OCI-LY3 (cell line): ENCODE results near the gene BIN2.
"Not testable (repeated sequence)": the region's sequence is repeated elsewhere in the genome, so short reads cannot be mapped to it uniquely, and the experiment has no call there.

Source experiments
- H2AFZ ChIP-seq: fragments of 200-600, 300-600 bp; shearing (Covaris generic); 2 replicates; pipeline ENCODE4 v1.6.0; 2014; ENCODE audit warnings: antibody characterized with exemption, low read depth, low read length
- H3K27ac ChIP-seq: fragments of 200-600, 300-600 bp; sonication (generic); 2 replicates; pipeline ENCODE4 v1.5.1; 2014; ENCODE audit warnings: mild to moderate bottlenecking, low read length, moderate library complexity, mixed read lengths
- H3K27me3 ChIP-seq: fragments of 200-600, 300-600 bp; sonication (generic); 2 replicates; pipeline ENCODE4 v1.6.1; 2014; ENCODE audit warnings: low read depth, low read length, mixed read lengths
- H3K36me3 ChIP-seq: fragments of 200-600, 300-600 bp; sonication (generic); replicated peaks from 2 replicates; pipeline ENCODE3; 2014; ENCODE audit warnings: low read depth, low read length, mixed read lengths
- H3K4me1 ChIP-seq: fragments of 300-600, 200-600 bp; sonication (generic); 2 replicates; pipeline ENCODE4 v1.6.1; 2014; ENCODE audit warnings: low read length, mixed read lengths
- H3K4me2 ChIP-seq: fragments of 200-600, 300-600 bp; sonication (generic); 2 replicates; pipeline ENCODE4 v1.6.1; 2014; ENCODE audit warnings: low read length, mixed read lengths
- H3K4me3 ChIP-seq: fragments of 300-600, 200-600 bp; sonication (generic); 2 replicates; pipeline ENCODE4 v1.5.1; 2014; ENCODE audit warnings: antibody characterized with exemption, mild to moderate bottlenecking, low read length, moderate library complexity
- H3K79me2 ChIP-seq: fragments of 300-600, 200-600 bp; shearing (Covaris generic); 2 replicates; pipeline ENCODE4 v1.6.1; 2014; ENCODE audit warnings: mild to moderate bottlenecking, low read length, mixed read lengths
- H3K9ac ChIP-seq: fragments of 300-600, 200-600 bp; shearing (Covaris generic); 2 replicates; pipeline ENCODE4 v1.6.0; 2014; ENCODE audit warnings: mild to moderate bottlenecking, low read length, moderate library complexity
- H3K9me3 ChIP-seq: fragments of 200-600, 300-600 bp; shearing (Covaris generic); 2 replicates; pipeline ENCODE4 v1.6.1; 2014; ENCODE audit warnings: low read length, mixed read lengths; ENCODE audit not compliant: insufficient read depth
- H4K20me1 ChIP-seq: fragments of 200-600, 300-600 bp; sonication (generic); 2 replicates; pipeline ENCODE4 v1.6.1; 2016; ENCODE audit warnings: low read length, mixed read lengths; ENCODE audit not compliant: insufficient read depth
- EZH2phosphoT487 ChIP-seq: fragments of 200-600 bp; shearing (Covaris generic); IDR thresholded peaks from 2 replicates; pipeline ENCODE4 v1.6.1; 2018; ENCODE audit warnings: antibody characterized with exemption, mixed run types, low read depth
- TF ChIP-seq, protein P1 (sequence below): fragments of 200-600, 300-600 bp; sonication (generic); IDR thresholded peaks from 2 replicates; pipeline ENCODE4 v1.5.1; 2014; ENCODE audit warnings: antibody characterized with exemption, low read length, low read depth

The BIN2 gene

DNA sequence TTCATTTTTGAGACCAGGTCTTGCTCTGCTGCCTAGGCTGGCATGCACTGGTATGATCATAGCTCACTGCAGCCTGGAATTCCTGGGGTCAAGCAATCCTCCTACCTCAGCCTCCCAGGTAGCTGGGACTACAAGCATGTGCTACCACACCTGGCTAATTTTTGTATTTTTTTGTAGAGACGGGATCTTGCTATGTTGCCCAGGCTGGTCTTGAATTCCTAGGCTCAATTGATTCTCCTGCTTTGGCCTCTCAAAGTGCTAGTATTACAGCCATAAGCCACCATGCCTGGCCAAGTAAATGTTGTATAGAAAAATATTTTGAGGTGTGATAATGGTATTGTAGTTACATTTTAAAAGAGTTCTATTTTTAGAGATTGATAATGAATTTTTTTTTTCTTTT, 12.6 kb downstream of the BIN2 start:
- peaks cover 7% of the 10 kb centered on the region for H3K4me1 ChIP-seq
- no peaks in the 10 kb centered on the region for H3K27me3 ChIP-seq
- no peaks in the 10 kb centered on the region for H3K9me3 ChIP-seq
- H2AFZ ChIP-seq = no peak overlapping the region
- no peak overlapping the region for H3K4me2 ChIP-seq
- peaks cover 9% of the 10 kb centered on the region for H3K36me3 ChIP-seq
- H3K27ac ChIP-seq = no peak overlapping the region
- TF ChIP-seq, protein P1, sequence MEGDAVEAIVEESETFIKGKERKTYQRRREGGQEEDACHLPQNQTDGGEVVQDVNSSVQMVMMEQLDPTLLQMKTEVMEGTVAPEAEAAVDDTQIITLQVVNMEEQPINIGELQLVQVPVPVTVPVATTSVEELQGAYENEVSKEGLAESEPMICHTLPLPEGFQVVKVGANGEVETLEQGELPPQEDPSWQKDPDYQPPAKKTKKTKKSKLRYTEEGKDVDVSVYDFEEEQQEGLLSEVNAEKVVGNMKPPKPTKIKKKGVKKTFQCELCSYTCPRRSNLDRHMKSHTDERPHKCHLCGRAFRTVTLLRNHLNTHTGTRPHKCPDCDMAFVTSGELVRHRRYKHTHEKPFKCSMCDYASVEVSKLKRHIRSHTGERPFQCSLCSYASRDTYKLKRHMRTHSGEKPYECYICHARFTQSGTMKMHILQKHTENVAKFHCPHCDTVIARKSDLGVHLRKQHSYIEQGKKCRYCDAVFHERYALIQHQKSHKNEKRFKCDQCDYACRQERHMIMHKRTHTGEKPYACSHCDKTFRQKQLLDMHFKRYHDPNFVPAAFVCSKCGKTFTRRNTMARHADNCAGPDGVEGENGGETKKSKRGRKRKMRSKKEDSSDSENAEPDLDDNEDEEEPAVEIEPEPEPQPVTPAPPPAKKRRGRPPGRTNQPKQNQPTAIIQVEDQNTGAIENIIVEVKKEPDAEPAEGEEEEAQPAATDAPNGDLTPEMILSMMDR = no peak
- TF ChIP-seq EZH2phosphoT487 = no peak
- H3K9ac ChIP-seq = no peak overlapping the region
- H3K4me3 ChIP-seq = no peak overlapping the region
- no peaks in the 10 kb centered on the region for H3K79me2 ChIP-seq
- H4K20me1 ChIP-seq = no peaks in the 10 kb centered on the region

DNA sequence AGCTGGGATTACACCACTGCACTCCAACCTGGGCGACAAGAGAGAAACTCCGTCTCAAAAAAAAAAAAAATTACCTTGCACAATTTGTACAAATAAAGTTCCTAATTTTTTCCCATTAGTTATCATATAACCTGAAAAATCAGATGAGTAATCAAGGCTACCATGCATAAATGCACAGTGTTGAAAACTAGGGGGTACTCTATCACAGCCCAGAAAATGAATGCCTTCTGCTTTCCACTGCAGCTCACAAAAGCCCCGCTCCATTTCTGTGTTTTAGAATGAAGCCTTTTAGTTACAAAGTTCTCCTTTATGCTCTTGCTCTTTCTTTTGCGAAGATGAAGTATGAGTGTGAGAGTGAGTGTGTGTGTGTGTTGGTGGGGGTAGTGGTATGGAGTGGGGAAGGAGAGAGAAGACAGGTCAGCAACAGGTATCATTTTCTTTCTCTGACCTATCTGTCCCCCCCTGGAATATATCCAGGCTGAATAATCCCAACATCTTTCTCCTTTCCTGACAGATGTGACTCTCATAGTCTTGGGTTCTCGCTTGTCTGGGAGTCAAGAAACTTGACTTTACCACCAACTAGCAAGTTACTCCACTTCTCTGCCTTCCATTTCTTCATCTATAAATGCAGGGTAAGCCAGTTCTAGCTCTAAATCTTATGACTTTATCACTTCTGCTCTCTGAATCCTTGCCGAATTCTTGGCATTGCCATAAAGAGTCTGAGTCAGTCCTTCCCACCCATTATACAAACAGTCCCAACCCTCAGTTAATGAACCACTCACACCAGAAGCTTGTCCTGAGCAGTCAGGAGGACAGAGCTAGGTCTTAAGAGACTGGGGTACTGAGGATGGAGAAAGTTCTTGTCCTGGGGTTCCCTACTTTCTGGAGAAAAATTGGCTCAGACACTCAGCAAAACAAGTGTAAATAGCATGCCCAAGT, 16.1 kb downstream of the BIN2 start:
- Histone ChIP-seq H3K4me2 (no peak overlapping the region), H3K4me1 (peaks cover 11% of the 10 kb centered on the region), H3K27ac (no peak overlapping the region), H3K27me3 (no peaks in the 10 kb centered on the region), H3K9ac (no peak overlapping the region), H3K9me3 (no peaks in the 10 kb centered on the region), H3K4me3 (no peak overlapping the region), H4K20me1 (no peaks in the 10 kb centered on the region), H2AFZ (no peak overlapping the region), H3K36me3 (peaks cover 14% of the 10 kb centered on the region), H3K79me2 (no peaks in the 10 kb centered on the region)
- TF ChIP-seq EZH2phosphoT487 = no peak
- TF ChIP-seq, protein P1 = no peak

DNA sequence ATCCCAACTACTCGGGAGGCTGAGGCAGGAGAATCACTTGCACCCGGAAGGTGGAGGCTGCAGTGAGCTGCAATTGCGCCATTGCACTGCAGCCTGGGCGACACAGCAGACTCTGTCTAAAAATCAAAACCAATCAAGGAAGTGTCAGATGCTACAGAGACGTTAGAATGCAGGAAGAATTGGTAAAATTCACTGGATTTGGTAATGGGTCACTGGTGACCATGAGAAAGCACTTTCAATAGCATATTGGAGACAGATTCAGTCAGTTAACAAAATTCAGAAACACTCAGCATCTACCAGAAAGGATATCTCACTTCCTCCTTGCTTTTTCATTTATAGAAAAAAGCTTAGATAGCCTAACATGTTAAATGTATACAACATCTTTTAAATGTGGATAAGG, 17.5 kb downstream of the BIN2 start:
- H3K27me3 ChIP-seq = no peaks in the 10 kb centered on the region
- H3K79me2 ChIP-seq = no peaks in the 10 kb centered on the region
- H4K20me1 ChIP-seq = no peaks in the 10 kb centered on the region
- peaks cover 12% of the 10 kb centered on the region for H3K36me3 ChIP-seq
- no peak overlapping the region for H3K27ac ChIP-seq
- no peaks in the 10 kb centered on the region for H3K9me3 ChIP-seq
- TF ChIP-seq, protein P1 = no peak
- TF ChIP-seq EZH2phosphoT487 = no peak
- peak overlapping the region; percentile 47 for H3K4me2 ChIP-seq
- peaks cover 11% of the 10 kb centered on the region for H3K4me1 ChIP-seq
- no peak overlapping the region for H2AFZ ChIP-seq
- H3K9ac ChIP-seq = no peak overlapping the region
- no peak overlapping the region for H3K4me3 ChIP-seq

DNA sequence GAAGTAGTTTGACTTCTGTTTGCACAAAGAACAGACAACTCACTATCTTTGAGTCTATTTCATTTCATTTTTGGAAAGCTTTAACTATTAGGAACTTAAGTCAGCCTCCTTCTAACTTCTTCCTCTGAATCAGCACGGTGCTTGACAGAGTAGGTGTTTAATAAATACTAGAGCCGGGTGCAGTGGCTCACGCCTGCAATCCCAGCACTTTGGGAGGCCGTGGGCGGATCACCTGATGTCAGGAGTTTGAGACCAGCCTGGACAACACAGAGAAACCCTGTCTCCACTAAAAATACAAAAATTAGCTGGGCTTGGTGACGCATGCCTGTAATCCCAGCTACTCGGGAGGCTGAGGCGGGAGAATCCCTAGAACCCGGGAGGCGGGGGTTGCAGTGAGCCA, 23.2 kb downstream of the BIN2 start:
- H3K4me1 ChIP-seq, H4K20me1 ChIP-seq, H3K79me2 ChIP-seq, H3K4me3 ChIP-seq, H2AFZ ChIP-seq, H3K9me3 ChIP-seq, H3K27me3 ChIP-seq, H3K27ac ChIP-seq, H3K9ac ChIP-seq, H3K4me2 ChIP-seq: not testable (repeated sequence)
- peaks cover 17% of the 10 kb centered on the region for H3K36me3 ChIP-seq
